Retinal pigment epithelial cell (primary cell): ENCODE results near the gene BSG.
"Not testable (repeated sequence)": the region's sequence is repeated elsewhere in the genome, so short reads cannot be mapped to it uniquely, and the experiment has no call there.

Source experiments
- DNase-seq: peaks from one replicate; pipeline ENCODE4 v3.0.0-alpha.2; 2010; ENCODE audit warnings: low read depth
- H3K4me3 ChIP-seq: 2 replicates; pipeline ENCODE4 v1.5.1; 2011; ENCODE audit warnings: mild to moderate bottlenecking, low read length, control low read depth, moderate library complexity
- CTCF ChIP-seq: conservative IDR thresholded peaks from 2 replicates; pipeline ENCODE4 v1.5.1; 2011; ENCODE audit warnings: low read depth, low read length, control low read depth, inconsistent platforms

Gene BSG

GRCh38 chr19:581399-582111 is 9.2 kb downstream of the BSG start:
- TF ChIP-seq CTCF, result no peak
- no peak overlapping the region for H3K4me3 ChIP-seq
- DNase-seq, result no peak

- no peak for DNase-seq
- H3K4me3 ChIP-seq, result no peak overlapping the region
- no peak for TF ChIP-seq CTCF
These were observed 10.3 kb downstream of the BSG start for GRCh38 chr19:582497-583197.

GRCh38 chr19:583198-583967 is 11.0 kb downstream of the BSG start:
- no peak overlapping the region for H3K4me3 ChIP-seq
- DNase-seq, result no peak
- no peak for TF ChIP-seq CTCF

GRCh38 chr19:583968-584239 is 11.5 kb downstream of the BSG start:
- no peak for DNase-seq
- no peak for TF ChIP-seq CTCF
- H3K4me3 ChIP-seq, result no peak overlapping the region

- peak; percentile 93 for TF ChIP-seq CTCF
- DNase-seq, result no peak
- no peak overlapping the region for H3K4me3 ChIP-seq
These were observed 12.0 kb downstream of the BSG start for GRCh38 chr19:584240-585001.

- DNase-seq, H3K4me3 ChIP-seq: not testable (repeated sequence)
These were observed 12.8 kb downstream of the BSG start for GRCh38 chr19:585146-585545.

- TF ChIP-seq CTCF, result no peak
- DNase-seq, result no peak
- no peak overlapping the region for H3K4me3 ChIP-seq
These were observed 13.2 kb downstream of the BSG start for GRCh38 chr19:585551-586110.
